Measurements from ENCODE around the gene ANKRD11.

Gene ANKRD11

GRCh38 chr16:89361751-89362539 is 128.4 kb downstream of the ANKRD11 start:
- FAIRE-seq = no peak

DNA sequence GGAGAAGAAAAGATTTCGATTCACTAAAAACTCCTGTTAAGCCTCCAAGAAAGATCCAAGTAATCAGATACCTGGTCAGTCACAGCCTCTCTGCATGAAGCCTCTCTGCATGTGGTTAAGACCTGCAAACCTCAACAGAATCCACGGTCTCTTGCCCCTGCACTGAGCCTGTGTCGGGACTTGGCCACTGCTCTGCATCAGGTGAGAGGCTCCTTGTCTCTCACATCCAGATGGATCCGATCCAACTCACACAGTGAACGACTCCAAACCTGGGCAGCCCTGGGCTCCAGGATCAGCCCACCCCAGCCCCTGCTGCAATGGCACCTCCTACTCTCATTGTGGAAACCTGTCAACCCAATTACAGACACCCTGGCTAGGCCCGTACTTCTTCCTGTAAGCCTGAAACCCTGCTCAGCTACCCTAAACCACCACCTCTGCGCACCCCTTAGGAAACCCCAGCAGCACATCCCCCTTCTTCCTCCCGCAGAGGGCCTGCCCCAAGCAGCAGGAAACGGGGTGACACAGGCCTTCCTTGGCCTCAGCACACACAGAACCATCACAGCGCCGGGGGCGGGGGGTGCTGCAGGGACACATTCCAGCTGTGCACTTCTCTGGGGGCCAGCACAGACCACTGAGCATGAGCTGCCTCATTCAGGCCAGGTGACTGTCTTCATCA is 129.5 kb downstream of the ANKRD11 start:
- no peak for FAIRE-seq

DNA sequence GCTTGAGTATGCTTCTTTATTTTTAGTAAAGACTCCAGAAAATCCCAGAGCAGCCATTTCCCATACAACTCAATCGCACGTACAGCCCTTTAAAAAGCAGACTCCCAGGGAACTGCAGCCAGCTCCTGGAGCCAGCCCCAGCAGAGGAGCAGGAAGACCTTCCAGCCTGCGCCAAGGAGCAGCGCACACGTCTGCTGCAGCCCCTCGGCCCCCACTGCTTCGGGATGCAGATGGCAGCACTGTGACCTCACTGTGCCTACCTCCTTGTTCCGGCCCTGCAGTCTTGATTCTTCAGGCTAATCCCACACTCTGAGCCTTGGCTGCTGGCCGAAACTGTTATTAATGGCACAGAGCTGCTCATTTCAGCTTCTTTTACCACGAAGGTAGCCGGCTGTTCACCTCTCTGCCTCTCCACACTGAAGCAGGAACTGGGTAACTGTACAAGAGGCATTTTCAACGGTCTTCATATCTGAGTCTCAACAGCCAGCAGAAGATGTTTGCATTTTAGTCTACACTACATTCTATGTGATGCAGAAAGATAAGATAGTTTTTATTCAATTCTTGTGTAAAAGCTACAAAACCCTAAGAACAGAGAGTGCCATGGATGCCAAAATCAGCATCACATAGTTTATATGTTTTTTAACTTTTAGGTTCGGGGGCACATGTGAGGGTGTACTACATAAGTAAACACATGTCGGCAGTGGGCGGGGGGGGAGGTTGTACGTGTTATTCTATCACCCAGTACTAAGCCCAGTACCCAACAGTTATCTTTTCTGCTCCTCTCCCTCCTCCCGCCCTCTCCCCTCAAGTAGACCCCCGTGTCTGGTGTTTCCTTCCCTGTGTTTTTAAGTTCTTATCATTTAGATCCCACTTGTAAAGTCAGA is 130.9 kb downstream of the ANKRD11 start:
- FAIRE-seq = no peak

DNA sequence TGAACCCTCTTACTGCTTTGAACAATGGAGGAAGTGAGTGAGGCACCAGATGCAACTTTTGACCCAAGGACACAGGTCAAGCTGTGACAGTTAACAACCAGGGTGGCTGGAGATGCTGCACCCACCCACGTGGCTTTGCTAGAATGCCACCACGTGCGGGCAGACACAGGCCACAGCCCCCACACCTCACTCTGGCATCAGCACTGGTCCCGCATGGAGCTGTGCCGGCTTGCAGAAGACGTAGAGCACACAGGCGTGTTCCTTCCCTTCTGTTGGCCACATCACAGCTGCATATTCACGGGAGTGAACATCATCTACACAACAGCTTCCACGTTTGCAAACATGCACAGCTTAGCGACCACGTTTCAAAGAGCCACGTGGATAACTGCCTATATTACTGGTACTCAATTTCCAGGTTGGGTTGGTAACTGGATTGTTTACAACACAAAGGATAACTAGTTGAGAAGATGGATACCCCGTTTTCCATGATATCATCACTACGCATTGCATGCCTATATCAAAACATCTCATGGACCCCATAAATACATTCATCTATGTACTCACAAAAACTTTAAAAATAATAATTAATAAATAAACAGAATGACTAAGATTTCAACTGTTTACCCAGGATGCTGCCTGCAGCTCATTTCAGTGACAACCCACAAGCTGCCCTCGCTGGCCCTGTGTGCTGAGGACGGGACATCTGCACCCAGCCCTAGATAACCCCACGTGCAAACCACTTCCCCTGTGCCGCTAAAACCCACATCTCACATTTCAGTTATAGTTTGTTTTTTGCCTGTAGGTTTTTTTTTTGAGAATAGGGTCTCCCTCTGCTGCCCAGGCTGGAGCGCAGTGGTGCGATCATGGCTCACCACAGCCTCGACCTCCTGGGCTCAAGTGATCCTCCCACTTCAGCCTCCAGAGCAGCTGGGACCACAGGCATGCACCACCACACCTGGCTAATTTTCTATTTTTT is 132.0 kb downstream of the ANKRD11 start:
- no peak for FAIRE-seq

DNA sequence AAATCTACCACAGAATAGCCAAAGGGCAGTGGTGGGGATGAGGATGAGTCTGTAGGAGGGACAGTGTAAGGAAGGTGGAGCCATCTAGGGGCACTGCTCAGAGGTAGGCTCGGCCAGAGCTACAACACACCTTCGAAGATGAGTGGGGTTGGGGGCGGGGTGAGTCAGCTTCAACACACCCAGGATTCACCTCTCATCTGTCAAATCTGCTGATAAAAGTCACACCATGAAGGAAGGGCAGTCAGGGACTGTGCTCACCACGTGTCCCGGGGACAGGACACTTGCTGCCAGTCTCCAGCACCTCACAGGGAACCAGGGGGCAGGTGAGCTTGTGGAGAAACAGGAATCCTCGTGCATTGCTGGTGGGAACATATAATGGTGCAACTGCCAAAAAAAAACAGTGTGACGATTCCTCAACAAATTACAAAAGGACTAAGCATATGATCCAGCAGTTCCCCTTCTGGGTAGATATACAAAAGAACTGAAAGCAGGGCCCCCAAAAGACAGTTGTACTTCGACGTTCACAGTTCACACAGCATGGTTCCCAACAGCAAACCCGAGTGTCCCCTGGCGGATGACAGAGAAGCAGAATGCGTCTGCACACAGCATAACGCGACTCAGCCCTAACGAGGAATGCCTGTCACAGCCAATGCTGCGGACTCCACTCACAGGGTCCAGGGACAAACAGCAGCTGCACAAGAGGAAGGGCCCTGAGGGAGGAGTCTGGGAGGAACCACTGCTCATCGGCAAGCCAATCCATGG is 133.1 kb downstream of the ANKRD11 start:
- no peak for FAIRE-seq

DNA sequence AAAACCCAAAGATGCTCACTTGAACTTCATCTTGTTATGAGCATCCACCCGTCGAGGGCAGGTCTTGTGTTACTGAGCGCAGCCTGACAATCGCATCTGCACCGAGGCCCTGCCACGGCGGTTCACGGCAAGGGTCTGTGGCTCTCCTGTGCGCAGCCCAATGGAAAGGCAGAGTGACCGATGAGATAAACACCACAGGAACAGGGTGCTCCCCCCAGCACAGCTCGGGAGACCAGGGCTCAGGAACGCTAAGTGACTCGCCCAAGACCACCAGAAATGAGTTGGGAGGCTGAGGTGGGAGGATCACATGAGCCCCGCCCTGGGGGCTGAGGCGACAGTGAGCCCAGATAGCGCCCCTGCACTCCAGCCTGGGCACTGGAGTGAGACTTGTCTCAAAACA is 134.7 kb downstream of the ANKRD11 start:
- FAIRE-seq = no peak

DNA sequence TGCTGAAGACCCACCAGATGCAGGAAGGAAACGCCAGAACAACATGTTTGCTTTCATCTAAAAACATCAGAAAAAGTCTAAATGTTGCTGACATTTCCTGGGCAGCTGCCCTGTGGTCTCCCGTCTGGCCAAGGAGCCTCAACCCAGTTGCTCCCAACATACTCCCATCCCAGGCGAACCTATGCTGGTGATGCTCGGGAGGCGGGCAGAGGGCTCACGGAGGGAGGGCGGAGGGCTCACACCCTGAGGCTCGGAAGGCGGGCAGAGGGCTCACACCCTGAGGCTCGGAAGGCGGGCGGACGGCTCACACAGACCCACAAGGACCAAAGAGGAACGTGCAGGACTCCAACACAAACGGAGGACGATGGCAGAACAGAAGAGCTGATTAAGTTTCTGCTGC is 135.4 kb downstream of the ANKRD11 start:
- FAIRE-seq = no peak

GRCh38 chr16:89354325-89354724 is 136.0 kb downstream of the ANKRD11 start:
- no peak for FAIRE-seq

GRCh38 chr16:89352091-89352681 is 138.2 kb downstream of the ANKRD11 start:
- no peak for FAIRE-seq

DNA sequence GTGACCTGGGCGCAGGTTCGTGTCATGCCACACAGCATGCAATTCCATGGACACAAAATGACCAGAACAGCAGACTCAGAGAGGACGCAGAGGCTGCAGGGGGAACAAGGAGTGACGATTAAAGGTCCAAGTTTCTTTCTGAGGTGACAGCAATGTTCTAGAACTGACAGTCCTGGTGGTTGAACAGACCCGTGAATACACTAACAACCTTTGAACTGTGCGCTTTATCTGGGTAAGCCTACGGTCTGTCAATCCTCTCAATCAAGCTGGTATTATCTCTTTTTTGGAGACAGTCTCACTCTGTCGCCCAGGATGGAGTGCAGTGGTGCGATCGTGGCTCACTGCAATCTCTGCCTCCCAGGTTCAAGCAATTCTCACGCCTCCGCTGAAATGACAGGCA is 138.7 kb downstream of the ANKRD11 start:
- no peak for FAIRE-seq

DNA sequence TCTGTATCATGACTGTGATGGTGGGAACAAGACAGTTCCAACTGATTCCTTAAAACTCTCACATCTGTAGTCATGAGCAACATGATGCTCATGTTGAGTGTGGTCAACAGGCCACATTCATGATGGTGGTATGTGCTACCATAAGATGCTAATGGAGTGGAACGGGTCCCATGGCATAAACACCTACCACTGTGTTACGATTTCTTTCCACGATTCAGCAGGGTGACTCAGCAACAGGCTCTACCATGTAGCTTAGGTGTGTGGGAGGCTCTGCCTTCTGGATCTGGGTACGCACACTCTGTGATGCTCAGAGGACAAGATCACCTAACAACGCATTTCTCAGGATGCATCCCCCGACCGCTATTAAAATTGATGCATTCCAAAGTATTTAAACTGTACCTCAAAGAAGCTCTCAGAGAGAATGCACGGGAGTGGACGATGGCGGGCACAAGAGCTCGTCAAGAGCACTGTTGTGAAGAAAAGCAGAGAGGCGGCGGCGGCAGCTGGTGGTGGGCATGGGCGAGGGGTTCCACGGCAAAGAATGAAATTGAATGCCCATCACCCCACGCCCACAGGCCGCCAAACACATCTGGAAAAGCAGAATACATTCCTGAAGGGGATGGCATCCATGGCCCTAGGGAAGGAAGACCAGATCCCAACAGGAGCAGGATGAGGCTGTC is 139.5 kb downstream of the ANKRD11 start:
- no peak for FAIRE-seq

GRCh38 chr16:89349947-89350633 is 140.3 kb downstream of the ANKRD11 start:
- no peak for FAIRE-seq

- FAIRE-seq = no peak
Measured at GRCh38 chr16:89347807-89348206, 142.6 kb downstream of the ANKRD11 start.

GRCh38 chr16:89346869-89347268 is 143.5 kb downstream of the ANKRD11 start:
- no peak for FAIRE-seq

DNA sequence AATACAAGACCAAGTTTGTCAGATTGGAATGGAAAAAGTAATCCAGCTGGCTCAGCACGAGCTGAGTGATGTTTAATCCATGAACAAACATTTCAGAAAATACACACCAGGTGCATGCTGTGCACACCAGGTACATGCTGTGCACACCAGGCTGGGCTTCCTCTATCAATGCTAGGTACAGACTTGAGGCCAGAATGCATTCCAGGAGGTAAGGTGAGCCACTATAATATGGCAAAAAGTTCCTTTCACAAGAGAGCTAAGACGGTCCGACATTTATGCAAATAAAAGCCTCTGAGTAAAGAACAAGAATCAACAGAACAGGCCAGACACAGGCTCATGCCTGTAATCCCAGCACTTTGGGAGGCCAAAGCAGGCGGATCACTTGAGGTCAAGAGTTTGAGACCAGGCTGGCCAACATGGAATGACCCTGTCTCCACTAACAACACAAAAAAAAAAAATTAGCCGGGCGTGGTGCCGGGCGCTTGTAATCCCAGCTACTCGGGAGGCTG is 144.7 kb downstream of the ANKRD11 start:
- no peak for FAIRE-seq

DNA sequence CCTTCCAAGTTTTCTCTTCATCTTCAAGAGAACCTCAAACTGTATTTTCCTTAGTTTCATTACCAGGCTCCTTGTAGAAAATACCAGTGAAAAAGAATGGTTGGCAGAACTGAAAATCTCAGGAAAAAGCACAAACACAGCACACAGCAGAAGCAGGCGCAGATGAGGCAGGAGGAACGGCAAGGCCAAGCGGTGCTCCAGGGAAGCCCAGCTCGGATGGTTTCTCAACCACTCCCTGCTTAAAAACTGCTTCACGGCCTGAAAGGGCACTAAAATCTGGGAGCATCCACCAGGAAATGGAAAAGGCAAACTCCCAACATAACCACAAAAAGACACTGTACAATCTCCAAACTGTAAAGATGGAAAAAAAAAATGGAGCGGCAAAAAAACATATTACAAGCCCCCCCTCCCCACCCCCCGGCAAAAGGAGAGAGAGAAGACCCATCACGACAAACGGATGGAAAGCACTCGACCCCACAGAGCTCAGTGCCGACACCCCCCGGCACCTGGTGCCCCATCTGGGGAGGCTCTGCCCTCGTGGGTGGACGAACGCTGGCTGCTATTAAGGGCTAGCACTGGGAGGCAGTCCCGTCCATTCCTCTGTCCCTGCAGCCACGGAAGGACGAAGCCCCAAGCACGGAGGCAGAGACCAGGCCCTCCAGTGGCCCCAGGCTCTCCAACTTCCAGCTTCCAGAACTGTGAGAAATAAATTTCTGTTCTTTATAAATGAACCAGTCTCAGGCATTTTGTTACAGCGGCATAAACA is 145.3 kb downstream of the ANKRD11 start:
- FAIRE-seq = no peak

- FAIRE-seq = no peak
Measured at GRCh38 chr16:89344458-89344834, 145.9 kb downstream of the ANKRD11 start.

DNA sequence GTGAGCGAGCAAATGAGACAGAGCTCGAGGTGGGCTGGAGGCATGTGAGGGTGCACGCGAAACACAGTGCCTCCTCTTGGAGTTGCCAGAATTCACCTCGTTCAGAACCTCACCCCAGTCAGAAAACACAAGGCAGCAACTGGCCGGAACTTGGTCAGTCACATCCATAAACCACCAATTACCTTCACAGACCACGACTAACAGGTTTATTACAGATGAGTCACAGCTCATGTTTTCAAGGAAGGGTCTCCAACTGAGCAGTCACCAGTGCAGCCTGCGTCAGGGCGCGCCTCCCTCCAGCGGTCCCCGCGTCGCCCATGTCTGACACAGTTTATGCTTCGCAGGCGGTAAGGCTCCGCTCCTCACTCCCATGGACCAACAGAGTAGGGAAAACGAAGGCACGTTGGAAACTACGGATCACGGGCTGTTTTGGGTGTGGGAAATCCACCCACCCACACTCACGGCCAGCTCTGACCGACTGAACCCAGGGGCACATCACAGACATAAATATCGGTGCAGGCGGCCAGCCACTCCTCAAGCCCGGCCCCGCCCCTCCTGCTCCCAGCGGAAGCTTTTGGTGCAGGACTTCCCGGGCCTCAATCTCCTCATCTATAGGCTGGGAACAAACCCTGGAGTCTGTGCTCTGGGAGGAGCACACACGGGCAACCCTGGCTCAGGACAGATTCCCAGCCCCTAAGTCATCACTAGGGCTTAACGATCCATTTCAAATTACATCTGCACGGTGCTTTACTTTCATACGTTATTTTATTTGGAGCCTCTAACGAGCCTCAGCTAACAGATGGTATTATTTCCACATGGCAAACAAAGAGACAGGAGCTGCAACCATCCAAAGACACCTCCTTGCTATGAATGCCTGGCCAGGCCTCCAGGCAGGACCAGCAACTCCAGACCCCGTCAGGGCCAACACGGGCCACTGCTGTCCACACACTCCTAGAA is 146.6 kb downstream of the ANKRD11 start:
- no peak for FAIRE-seq
